K562 (cell line): Measurements from ENCODE around the gene RPUSD1. TPM values are rescaled to one million over a fixed set of nuclear protein-coding genes. Genes with fewer than 3 reads are reported as not detected.

Experiments
- ATAC-seq: fragments of 200-7000 bp; cut with Tn5 transposase; 3 replicates; pipeline ENCODE4 v1.9.1; 2020; ENCODE audit warnings: moderate library complexity
- BruUV-seq: library from RNA; stranded (reverse); fragments of 400-500 nt; replicated peaks from 2 replicates; lab custom pipeline; 2021; lab: Mats Ljungman, UMichigan
- CTCF ChIA-PET: fragments of 300-600 bp; formaldehyde crosslinking; extraction: SDS; loops from one replicate; lab custom pipeline; 2021; ENCODE audit warnings: low intra/inter-chr PET ratio; lab: Yijun Ruan, JAX
- POLR2A ChIA-PET: fragments of 300-600, 350-650 bp; sonication (Branson Sonifier 250); formaldehyde crosslinking; extraction: SDS; loops from one replicate; lab custom pipeline; 2021; ENCODE audit warnings: antibody characterized with exemption, inconsistent platforms; lab: Yijun Ruan, JAX
- DNase-seq, 4 experiments: peaks; one replicate each; pipeline versions ENCODE4 v3.0.0 to v3.0.0-alpha.2; 2011 to 2018; ENCODE audit warnings: low spot score in 3 of 4, mixed read lengths in 3 of 4; ENCODE audit errors: extremely low read depth in 1 of 4
- FAIRE-seq: peaks from 2 replicates; lab custom pipeline; 2011; peaks lifted over from hg19 to GRCh38; lab: Jason Lieb, UNC
- H2AFZ ChIP-seq: 2 replicates; pipeline ENCODE4 v1.6.0; 2011; ENCODE audit warnings: low read depth, low read length, control low read depth, inconsistent platforms
- H3K27ac ChIP-seq: fragments of 200-600 bp; 3 replicates; pipeline ENCODE4 v1.8.0; 2011; ENCODE audit warnings: low read depth, mild to moderate bottlenecking, control low read depth, inconsistent platforms, low read length, moderate library complexity, mixed read lengths; ENCODE audit errors: extremely low read depth
- H3K27me3 ChIP-seq, 2 experiments: fragments of 300-600 bp in 1 of 2; 2 replicates in 1 of 2; 3 replicates in 1 of 2; pipeline versions ENCODE4 v1.6.0 to v1.8.0; 2011; ENCODE audit warnings: inconsistent platforms in 2 of 2, low read length in 2 of 2, mild to moderate bottlenecking in 1 of 2, mixed read lengths in 1 of 2, moderate library complexity in 1 of 2; ENCODE audit not compliant: control insufficient read depth in 2 of 2, insufficient read depth in 2 of 2
- H3K36me3 ChIP-seq: fragments of 300-600 bp; 3 replicates; pipeline ENCODE4 v1.8.0; 2011; ENCODE audit warnings: mild to moderate bottlenecking, low read length, inconsistent platforms; ENCODE audit not compliant: control insufficient read depth, insufficient read depth
- H3K4me1 ChIP-seq, 2 experiments: fragments of 200-600 bp in 1 of 2; replicated peaks in 1 of 2; 2 replicates in 1 of 2; 3 replicates in 1 of 2; pipeline versions ENCODE4 v1.5.1 to v1.8.0; 2011; ENCODE audit warnings: inconsistent platforms in 2 of 2, low read length in 2 of 2, mild to moderate bottlenecking in 1 of 2, mixed read lengths in 1 of 2, moderate library complexity in 1 of 2; ENCODE audit not compliant: control insufficient read depth in 2 of 2, insufficient read depth in 2 of 2
- H3K4me2 ChIP-seq: 2 replicates; pipeline ENCODE4 v1.6.1; 2011; ENCODE audit warnings: low read length, control low read depth, inconsistent platforms, mixed read lengths; ENCODE audit not compliant: insufficient read depth
- H3K4me3 ChIP-seq: fragments of 200-600 bp; sonication (generic), shearing (Covaris generic); 2 replicates; pipeline ENCODE4 v1.5.1; 2016; ENCODE audit warnings: control low read depth, inconsistent platforms
- H3K79me2 ChIP-seq: fragments of 200-600 bp; 3 replicates; pipeline ENCODE4 v1.8.0; 2011; ENCODE audit warnings: low read length, inconsistent platforms; ENCODE audit not compliant: control insufficient read depth, insufficient read depth
- H3K9ac ChIP-seq, 2 experiments: 2 replicates each; pipeline versions ENCODE4 v1.6.0 to v1.6.1; 2011; ENCODE audit warnings: low read depth in 2 of 2, low read length in 2 of 2, control low read depth in 1 of 2, inconsistent platforms in 1 of 2, mild to moderate bottlenecking in 1 of 2, mixed read lengths in 1 of 2; ENCODE audit not compliant: insufficient read depth in 1 of 2
- H3K9me1 ChIP-seq: one replicate; pipeline ENCODE4 v1.6.0; 2011; ENCODE audit warnings: inconsistent platforms, mild to moderate bottlenecking, low read length, moderate library complexity; ENCODE audit not compliant: control insufficient read depth, insufficient read depth
- H3K9me3 ChIP-seq: replicated peaks from 2 replicates; pipeline ENCODE4 v1.5.1; 2011; ENCODE audit warnings: low read depth, low read length, inconsistent platforms; ENCODE audit not compliant: control insufficient read depth, insufficient read depth
- H4K20me1 ChIP-seq: replicated peaks from 2 replicates; pipeline ENCODE4 v1.6.1; 2011; ENCODE audit warnings: low read length, inconsistent platforms, mixed read lengths; ENCODE audit not compliant: control insufficient read depth, insufficient read depth
- L3MBTL2 ChIP-seq: fragments of 450-650 bp; IDR thresholded peaks from 2 replicates; pipeline ENCODE4 v1.6.1; 2016; ENCODE audit warnings: mild to moderate bottlenecking, moderate library complexity
- NUFIP1 ChIP-seq: fragments of 450-650 bp; IDR thresholded peaks from 2 replicates; pipeline ENCODE4 v1.6.1; 2018; ENCODE audit not compliant: partially characterized antibody
- TBP ChIP-seq: optimal IDR thresholded peaks from 2 replicates; pipeline ENCODE3; 2011; ENCODE audit warnings: low read depth, low read length, improper control_type of control experiment
- ZNF347 ChIP-seq: fragments of 450-650 bp; formaldehyde crosslinking; IDR thresholded peaks from 2 replicates; pipeline ENCODE4 v1.4.0; 2020; ENCODE audit warnings: low read depth, mild to moderate bottlenecking, moderate library complexity
- ZSCAN29 ChIP-seq: fragments of 450-650 bp; IDR thresholded peaks from 2 replicates; pipeline ENCODE4 v1.6.1; 2017
- WGBS: fragments of 100-300 bp; shearing (Covaris generic); methylation state at CpG from one replicate; pipeline ENCODE4 v1.1.6; 2016; ENCODE audit warnings: low coverage, mixed read lengths; ENCODE audit not compliant: insufficient coverage; ENCODE audit errors: missing lambda C conversion rate; 5-methylcytosine and 5-hydroxymethylcytosine counted together
- in situ Hi-C: fragments of 300-500 bp; cut with MboI; formaldehyde crosslinking; loops from 4 replicates; pipeline ENCODE4 v1.15.0; 2018; ENCODE audit warnings: inconsistent platforms, mixed read lengths
- intact Hi-C: fragments of 100-400 bp; cut with micrococcal nuclease; formaldehyde crosslinking; loops from 2 replicates; pipeline ENCODE4 v1.14.2; 2022
- polyA plus RNA-seq, 8 experiments: library from polyadenylated mRNA; depleted of rRNA in 4 of 8; stranded (reverse) in 5 of 8; unstranded in 3 of 8; fragments of >200 nt; fragmentation: Nextera tagmentation in 2 of 8; fragmentation: Illumina TruSeq in 1 of 8; extraction: Ambion mirVana in 2 of 8; extraction: Trizol in 1 of 8; gene quantifications; 2 replicates each; pipeline versions ENCODE4 v1.2.1 to v1.2.3, GENCODE V29; 2011 to 2014; ENCODE audit warnings: inconsistent platforms in 1 of 8, missing spikeins in 1 of 8
- total RNA-seq, 7 experiments: library from RNA; depleted of rRNA in 6 of 7; stranded (reverse); fragments of >200 nt in 6 of 7; fragmentation: Illumina TruSeq in 2 of 7; extraction: Trizol in 2 of 7; gene quantifications; 2 replicates each; pipeline versions ENCODE4 v1.2.1 to v1.2.3, GENCODE V29; 2011 to 2021; ENCODE audit warnings: low replicate concordance in 1 of 7
- TF ChIP-seq, protein P1 (sequence below): IDR thresholded peaks from 2 replicates; pipeline ENCODE4 v1.6.1; 2016; ENCODE audit warnings: missing genetic modification characterization, missing compliant biosample characterization

The RPUSD1 gene
- total and polyA plus RNA-seq, 9 of the 15 experiments (the other 6 are each of a cell fraction or from before 2014, with no cell fraction given) = 0.45 to 56.6 (median 12.0) TPM

DNA sequence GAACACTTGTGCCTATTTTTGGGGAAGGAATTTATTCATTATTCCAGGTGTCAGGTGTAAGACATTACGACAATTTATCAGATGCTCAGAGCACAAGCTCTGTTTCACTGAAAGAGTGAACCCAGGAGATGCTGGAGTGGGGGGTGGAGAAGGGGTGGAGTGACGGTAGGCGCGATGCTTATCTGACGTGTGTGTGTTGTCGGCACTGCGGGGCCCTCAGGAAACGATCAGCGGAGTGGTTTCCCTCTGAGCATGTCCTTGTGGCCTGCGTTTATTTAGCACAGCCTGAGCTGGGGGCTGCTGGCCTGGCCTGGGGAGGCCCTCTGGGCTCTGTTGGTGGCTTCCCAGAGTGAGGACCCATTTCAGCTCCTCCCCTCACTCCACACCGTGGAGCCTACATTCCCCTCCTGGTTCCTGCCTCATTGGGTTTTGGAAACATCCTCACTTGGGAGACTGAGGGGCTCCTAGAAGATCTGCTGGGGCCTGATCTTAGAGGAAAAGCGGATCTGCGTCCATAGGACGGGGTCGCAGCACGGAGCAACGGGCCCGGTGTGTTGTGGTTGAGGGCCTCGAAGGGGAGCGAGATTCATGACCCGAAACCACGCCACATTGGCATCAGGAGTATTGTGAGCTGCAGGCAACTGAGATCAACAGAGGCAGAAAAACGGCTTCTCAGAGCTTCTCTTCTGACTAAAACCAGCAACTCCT is 31.3 kb upstream of the RPUSD1 start (continued):
- no peak for TF ChIP-seq L3MBTL2
- TF ChIP-seq, protein P1, sequence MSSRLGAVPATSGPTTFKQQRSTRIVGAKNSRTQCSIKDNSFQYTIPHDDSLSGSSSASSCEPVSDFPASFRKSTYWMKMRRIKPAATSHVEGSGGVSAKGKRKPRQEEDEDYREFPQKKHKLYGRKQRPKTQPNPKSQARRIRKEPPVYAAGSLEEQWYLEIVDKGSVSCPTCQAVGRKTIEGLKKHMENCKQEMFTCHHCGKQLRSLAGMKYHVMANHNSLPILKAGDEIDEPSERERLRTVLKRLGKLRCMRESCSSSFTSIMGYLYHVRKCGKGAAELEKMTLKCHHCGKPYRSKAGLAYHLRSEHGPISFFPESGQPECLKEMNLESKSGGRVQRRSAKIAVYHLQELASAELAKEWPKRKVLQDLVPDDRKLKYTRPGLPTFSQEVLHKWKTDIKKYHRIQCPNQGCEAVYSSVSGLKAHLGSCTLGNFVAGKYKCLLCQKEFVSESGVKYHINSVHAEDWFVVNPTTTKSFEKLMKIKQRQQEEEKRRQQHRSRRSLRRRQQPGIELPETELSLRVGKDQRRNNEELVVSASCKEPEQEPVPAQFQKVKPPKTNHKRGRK (tag) = no peak
- TF ChIP-seq NUFIP1 = no peak
- TF ChIP-seq TBP = no peak

DNA sequence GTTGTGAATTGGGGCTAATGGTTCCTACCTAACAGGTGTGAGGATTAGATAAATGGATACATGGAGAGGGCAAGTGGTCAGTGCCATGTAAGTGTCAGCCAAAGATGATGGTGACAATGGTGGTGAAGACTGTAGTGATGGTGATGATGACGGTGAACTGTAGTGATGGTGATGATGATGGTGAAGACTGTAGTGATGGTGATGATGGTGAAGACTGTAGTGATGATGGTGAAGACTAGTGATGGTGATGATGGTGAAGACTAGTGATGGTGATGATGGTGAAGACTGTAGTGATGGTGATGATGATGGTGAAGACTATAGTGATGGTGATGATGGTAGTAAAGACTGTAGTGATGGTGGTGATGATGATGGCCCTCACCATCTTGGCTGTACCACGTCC is 30.4 kb upstream of the RPUSD1 start:
- H3K27me3 ChIP-seq = peaks cover 43 to 90% of the 10 kb centered on the region in 2 experiments
- no peak for ATAC-seq

More for the DNA sequence above, 30.4 kb upstream of the RPUSD1 start:
- FAIRE-seq (peak; percentile 64), DNase-seq (no peak)
- Histone ChIP-seq H3K4me2 (no peak overlapping the region), H3K9ac (no peak overlapping the region), H3K36me3 (no peaks in the 10 kb centered on the region), H3K27ac (no peak overlapping the region), H3K9me3 (no peaks in the 10 kb centered on the region; the same call in 1 of the 2 replicates), H3K4me1 (peaks cover 0 to 32% of the 10 kb centered on the region in 2 experiments; a peak in 2 of 5 replicates), H3K9me1 (no peaks in the 10 kb centered on the region), H4K20me1 (no peaks in the 10 kb centered on the region), H3K79me2 (no peaks in the 10 kb centered on the region), H3K4me3 (no peak overlapping the region), H2AFZ (no peak overlapping the region)
- intact Hi-C loops = no loop called here
- ChIA-PET CTCF (no interaction called here), POLR2A (no interaction called here)
- TF ChIP-seq ZSCAN29 (no peak), ZNF347 (CRISPR knock-in tag) (no peak)
- TF ChIP-seq, protein P1 (tag) = no peak
- no TSS peak for BruUV-seq
- WGBS = 0% methylated on average over 2 of the region's 2 CpGs
- in situ Hi-C loops = no loop called here
